ENCODE data around the gene CA10. TPM values are rescaled to one million over a fixed set of nuclear protein-coding genes. Genes with fewer than 3 reads are reported as not detected.

Gene CA10
- polyA plus RNA-seq, 1 donor from 2014 or later: 6.2 TPM

DNA sequence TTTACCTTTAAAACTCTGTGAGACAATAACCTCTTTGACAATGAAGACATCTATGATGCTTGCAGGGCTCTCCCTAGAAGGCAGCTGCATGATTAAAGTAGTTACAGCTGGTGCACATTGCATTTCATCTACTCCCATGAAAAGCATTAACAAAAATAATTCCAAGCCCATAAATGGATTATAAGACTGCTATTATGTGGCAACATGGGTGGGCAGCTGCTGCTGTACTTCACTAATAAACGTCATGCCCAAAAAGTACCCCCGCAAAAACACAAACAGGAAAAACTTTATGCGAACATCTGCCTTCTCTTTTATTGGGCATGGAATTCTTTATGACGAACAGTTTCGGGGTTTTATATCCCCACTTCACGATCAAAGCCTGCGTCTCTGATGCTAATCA, 224.9 kb downstream of the CA10 start:
- no peak overlapping the region for H3K27ac ChIP-seq (ENCODE audit: low read length)
- H3K9ac ChIP-seq (ENCODE audit: low read length): no peak overlapping the region
- no peaks in the 10 kb centered on the region for H4K20me1 ChIP-seq (ENCODE audit: insufficient read depth)
- no peaks in the 10 kb centered on the region for H3K36me3 ChIP-seq (ENCODE audit: insufficient read depth, low read length)
- H3K9me3 ChIP-seq (ENCODE audit: low read length): no peaks in the 10 kb centered on the region
- no peaks in the 10 kb centered on the region for H3K79me2 ChIP-seq (replicated peaks; ENCODE audit: insufficient read depth, low read length)
- no peak overlapping the region for H2AFZ ChIP-seq (ENCODE audit: low read depth, low read length)
- no peak overlapping the region for H3K4me3 ChIP-seq (ENCODE audit: low read length)
- TF ChIP-seq RAD21 (conservative IDR thresholded peaks at IDR 0.05): no peak
- no peaks in the 10 kb centered on the region for H3K9me2 ChIP-seq (ENCODE audit: insufficient read depth, low read length)
- no peak overlapping the region for H3K4me2 ChIP-seq (ENCODE audit: low read length)
- H3F3A ChIP-seq (ENCODE audit: insufficient read depth, low read length, poor library complexity, severe bottlenecking): no peaks in the 10 kb centered on the region
- H3K27me3 ChIP-seq (ENCODE audit: insufficient read depth, low read depth, low read length): no peaks in the 10 kb centered on the region

GRCh38 chr17:51926448-51926847, 232.1 kb downstream of the CA10 start:
- TF ChIP-seq EP300 (conservative IDR thresholded peaks at IDR 0.05; ENCODE audit: poor library complexity, severe bottlenecking) (no peak), RAD21 (conservative IDR thresholded peaks at IDR 0.05) (no peak)
- Histone ChIP-seq H3K79me2 (replicated peaks; ENCODE audit: insufficient read depth, low read length) (no peaks in the 10 kb centered on the region), H3K27me3 (ENCODE audit: insufficient read depth, low read depth, low read length) (no peaks in the 10 kb centered on the region), H3K36me3 (ENCODE audit: insufficient read depth, low read length) (no peaks in the 10 kb centered on the region), H3F3A (ENCODE audit: insufficient read depth, low read length, poor library complexity, severe bottlenecking) (no peaks in the 10 kb centered on the region), H3K9ac (ENCODE audit: low read length) (no peak overlapping the region), H3K9me3 (ENCODE audit: low read length) (no peaks in the 10 kb centered on the region), H2AFZ (ENCODE audit: low read depth, low read length) (no peak overlapping the region), H3K9me2 (ENCODE audit: insufficient read depth, low read length) (no peaks in the 10 kb centered on the region), H3K4me3 (ENCODE audit: low read length) (no peak overlapping the region), H4K20me1 (ENCODE audit: insufficient read depth) (no peaks in the 10 kb centered on the region), H3K27ac (ENCODE audit: low read length) (no peak overlapping the region), H3K4me2 (ENCODE audit: low read length) (no peak overlapping the region)

DNA sequence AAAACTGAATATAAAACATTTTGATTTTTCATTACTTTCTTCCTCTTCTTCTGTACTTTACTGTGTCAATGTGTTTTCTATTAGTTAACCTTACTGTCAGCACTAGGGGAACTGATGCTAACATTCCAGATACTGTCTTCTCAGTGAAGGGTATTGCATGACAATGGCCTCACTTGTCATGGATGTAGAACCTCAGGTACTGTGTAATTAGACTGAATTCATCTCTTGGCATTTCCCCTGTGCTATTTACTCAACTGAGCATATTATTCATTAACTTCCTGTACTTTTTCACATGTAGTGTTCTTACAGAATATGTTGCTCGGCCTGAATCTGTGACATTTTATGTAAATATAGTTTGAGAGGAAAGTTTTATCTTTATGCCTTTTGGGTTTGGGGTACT, 237.0 kb downstream of the CA10 start:
- Histone ChIP-seq H3K9ac (ENCODE audit: low read length) (no peak overlapping the region), H2AFZ (ENCODE audit: low read depth, low read length) (no peak overlapping the region), H3K9me3 (ENCODE audit: low read length) (no peaks in the 10 kb centered on the region), H3F3A (ENCODE audit: insufficient read depth, low read length, poor library complexity, severe bottlenecking) (no peaks in the 10 kb centered on the region), H3K36me3 (ENCODE audit: insufficient read depth, low read length) (no peaks in the 10 kb centered on the region), H4K20me1 (ENCODE audit: insufficient read depth) (no peaks in the 10 kb centered on the region), H3K27ac (ENCODE audit: low read length) (no peak overlapping the region), H3K9me2 (ENCODE audit: insufficient read depth, low read length) (no peaks in the 10 kb centered on the region), H3K27me3 (ENCODE audit: insufficient read depth, low read depth, low read length) (no peaks in the 10 kb centered on the region), H3K4me2 (ENCODE audit: low read length) (no peak overlapping the region), H3K4me3 (ENCODE audit: low read length) (no peak overlapping the region), H3K79me2 (replicated peaks; ENCODE audit: insufficient read depth, low read length) (no peaks in the 10 kb centered on the region)
- TF ChIP-seq EP300 (conservative IDR thresholded peaks at IDR 0.05; ENCODE audit: poor library complexity, severe bottlenecking) (no peak), POLR2AphosphoS5 (IDR thresholded peaks at IDR 0.05) (no peak)

GRCh38 chr17:51914577-51914976, 243.9 kb downstream of the CA10 start:
- no peaks in the 10 kb centered on the region for H3K27me3 ChIP-seq (ENCODE audit: insufficient read depth, low read depth, low read length)
- H3K9me3 ChIP-seq (ENCODE audit: low read length): no peaks in the 10 kb centered on the region
- H4K20me1 ChIP-seq (ENCODE audit: insufficient read depth): no peaks in the 10 kb centered on the region
- no peaks in the 10 kb centered on the region for H3F3A ChIP-seq (ENCODE audit: insufficient read depth, low read length, poor library complexity, severe bottlenecking)
- H3K36me3 ChIP-seq (ENCODE audit: insufficient read depth, low read length): no peaks in the 10 kb centered on the region
- H3K79me2 ChIP-seq (replicated peaks; ENCODE audit: insufficient read depth, low read length): no peaks in the 10 kb centered on the region
- H3K27ac ChIP-seq (ENCODE audit: low read length): no peak overlapping the region
- no peaks in the 10 kb centered on the region for H3K9me2 ChIP-seq (ENCODE audit: insufficient read depth, low read length)
- no peak overlapping the region for H3K4me2 ChIP-seq (ENCODE audit: low read length)
- H3K9ac ChIP-seq (ENCODE audit: low read length): no peak overlapping the region
- no peak overlapping the region for H2AFZ ChIP-seq (ENCODE audit: low read depth, low read length)
- TF ChIP-seq POLR2AphosphoS5 (IDR thresholded peaks at IDR 0.05) (no peak), EZH2 (IDR thresholded peaks at IDR 0.05; ENCODE audit: borderline replicate concordance, insufficient read depth, low read length, poor library complexity, severe bottlenecking) (no peak), RAD21 (conservative IDR thresholded peaks at IDR 0.05) (no peak), EP300 (conservative IDR thresholded peaks at IDR 0.05; ENCODE audit: poor library complexity, severe bottlenecking) (no peak), CTCF (IDR thresholded peaks at IDR 0.05; ENCODE audit: poor library complexity, severe bottlenecking) (no peak), SMC3 (conservative IDR thresholded peaks at IDR 0.05; ENCODE audit: poor library complexity) (no peak), TAF1 (IDR thresholded peaks at IDR 0.05; ENCODE audit: low read depth) (no peak), REST (IDR thresholded peaks at IDR 0.05; ENCODE audit: borderline replicate concordance) (no peak), MXI1 (conservative IDR thresholded peaks at IDR 0.05; ENCODE audit: poor library complexity, severe bottlenecking) (no peak)
- no peak overlapping the region for H3K4me3 ChIP-seq (ENCODE audit: low read length)
